K562 (cell line): Measurements from ENCODE around the gene HOXA7. TPM values are rescaled to one million over a fixed set of nuclear protein-coding genes. Genes with fewer than 3 reads are reported as not detected.

ENCODE experiments used
- ATAC-seq: fragments of 200-7000 bp; cut with Tn5 transposase; 3 replicates; pipeline ENCODE4 v1.9.1; 2020; ENCODE audit warnings: moderate library complexity
- BruUV-seq: library from RNA; stranded (reverse); fragments of 400-500 nt; replicated peaks from 2 replicates; lab custom pipeline; 2021; lab: Mats Ljungman, UMichigan
- CTCF ChIA-PET: fragments of 300-600 bp; formaldehyde crosslinking; extraction: SDS; loops from one replicate; lab custom pipeline; 2021; ENCODE audit warnings: low intra/inter-chr PET ratio; lab: Yijun Ruan, JAX
- POLR2A ChIA-PET: fragments of 300-600, 350-650 bp; sonication (Branson Sonifier 250); formaldehyde crosslinking; extraction: SDS; loops from one replicate; lab custom pipeline; 2021; ENCODE audit warnings: antibody characterized with exemption, inconsistent platforms; lab: Yijun Ruan, JAX
- DNase-seq, 4 experiments: peaks; one replicate each; pipeline versions ENCODE4 v3.0.0 to v3.0.0-alpha.2; 2011 to 2018; ENCODE audit warnings: low spot score in 3 of 4, mixed read lengths in 3 of 4; ENCODE audit errors: extremely low read depth in 1 of 4
- FAIRE-seq: peaks from 2 replicates; lab custom pipeline; 2011; peaks lifted over from hg19 to GRCh38; lab: Jason Lieb, UNC
- H2AFZ ChIP-seq: 2 replicates; pipeline ENCODE4 v1.6.0; 2011; ENCODE audit warnings: low read depth, low read length, control low read depth, inconsistent platforms
- H3K27ac ChIP-seq: fragments of 200-600 bp; 3 replicates; pipeline ENCODE4 v1.8.0; 2011; ENCODE audit warnings: low read depth, mild to moderate bottlenecking, control low read depth, inconsistent platforms, low read length, moderate library complexity, mixed read lengths; ENCODE audit errors: extremely low read depth
- H3K27me3 ChIP-seq, 2 experiments: fragments of 300-600 bp in 1 of 2; 2 replicates in 1 of 2; 3 replicates in 1 of 2; pipeline versions ENCODE4 v1.6.0 to v1.8.0; 2011; ENCODE audit warnings: inconsistent platforms in 2 of 2, low read length in 2 of 2, mild to moderate bottlenecking in 1 of 2, mixed read lengths in 1 of 2, moderate library complexity in 1 of 2; ENCODE audit not compliant: control insufficient read depth in 2 of 2, insufficient read depth in 2 of 2
- H3K36me3 ChIP-seq: fragments of 300-600 bp; 3 replicates; pipeline ENCODE4 v1.8.0; 2011; ENCODE audit warnings: mild to moderate bottlenecking, low read length, inconsistent platforms; ENCODE audit not compliant: control insufficient read depth, insufficient read depth
- H3K4me1 ChIP-seq, 2 experiments: fragments of 200-600 bp in 1 of 2; replicated peaks in 1 of 2; 2 replicates in 1 of 2; 3 replicates in 1 of 2; pipeline versions ENCODE4 v1.5.1 to v1.8.0; 2011; ENCODE audit warnings: inconsistent platforms in 2 of 2, low read length in 2 of 2, mild to moderate bottlenecking in 1 of 2, mixed read lengths in 1 of 2, moderate library complexity in 1 of 2; ENCODE audit not compliant: control insufficient read depth in 2 of 2, insufficient read depth in 2 of 2
- H3K4me2 ChIP-seq: 2 replicates; pipeline ENCODE4 v1.6.1; 2011; ENCODE audit warnings: low read length, control low read depth, inconsistent platforms, mixed read lengths; ENCODE audit not compliant: insufficient read depth
- H3K4me3 ChIP-seq: fragments of 200-600 bp; sonication (generic), shearing (Covaris generic); 2 replicates; pipeline ENCODE4 v1.5.1; 2016; ENCODE audit warnings: control low read depth, inconsistent platforms
- H3K79me2 ChIP-seq: fragments of 200-600 bp; 3 replicates; pipeline ENCODE4 v1.8.0; 2011; ENCODE audit warnings: low read length, inconsistent platforms; ENCODE audit not compliant: control insufficient read depth, insufficient read depth
- H3K9ac ChIP-seq, 2 experiments: 2 replicates each; pipeline versions ENCODE4 v1.6.0 to v1.6.1; 2011; ENCODE audit warnings: low read depth in 2 of 2, low read length in 2 of 2, control low read depth in 1 of 2, inconsistent platforms in 1 of 2, mild to moderate bottlenecking in 1 of 2, mixed read lengths in 1 of 2; ENCODE audit not compliant: insufficient read depth in 1 of 2
- H3K9me1 ChIP-seq: one replicate; pipeline ENCODE4 v1.6.0; 2011; ENCODE audit warnings: inconsistent platforms, mild to moderate bottlenecking, low read length, moderate library complexity; ENCODE audit not compliant: control insufficient read depth, insufficient read depth
- H3K9me3 ChIP-seq: replicated peaks from 2 replicates; pipeline ENCODE4 v1.5.1; 2011; ENCODE audit warnings: low read depth, low read length, inconsistent platforms; ENCODE audit not compliant: control insufficient read depth, insufficient read depth
- H4K20me1 ChIP-seq: replicated peaks from 2 replicates; pipeline ENCODE4 v1.6.1; 2011; ENCODE audit warnings: low read length, inconsistent platforms, mixed read lengths; ENCODE audit not compliant: control insufficient read depth, insufficient read depth
- ERF ChIP-seq: fragments of 450-650 bp; formaldehyde crosslinking; IDR thresholded peaks from 2 replicates; pipeline ENCODE4 v1.4.0; 2020; ENCODE audit warnings: mild to moderate bottlenecking, mixed read lengths
- ILF3 ChIP-seq: fragments of 450-650 bp; IDR thresholded peaks from 2 replicates; pipeline ENCODE4 v1.6.1; 2018; ENCODE audit warnings: antibody characterized with exemption, mild to moderate bottlenecking, moderate library complexity, borderline replicate concordance
- MXI1 ChIP-seq: IDR thresholded peaks from 2 replicates; pipeline ENCODE4 v1.6.1; 2011; ENCODE audit warnings: low read depth, mild to moderate bottlenecking, improper control_type of control experiment, low read length
- POLR2AphosphoS5 ChIP-seq: IDR thresholded peaks from 2 replicates; pipeline ENCODE4 v1.6.1; 2011; ENCODE audit warnings: mild to moderate bottlenecking, low read depth, low read length, moderate library complexity; ENCODE audit not compliant: control insufficient read depth, insufficient read depth
- TAF15 ChIP-seq: fragments of 200-400 bp; formaldehyde crosslinking; IDR thresholded peaks from 2 replicates; pipeline ENCODE4 v1.6.1; 2017; ENCODE audit warnings: mild to moderate bottlenecking, low read depth, low read length, moderate library complexity
- ZNF316 ChIP-seq: fragments of 450-650 bp; IDR thresholded peaks from 2 replicates; pipeline ENCODE4 v1.6.1; 2016
- WGBS: fragments of 100-300 bp; shearing (Covaris generic); methylation state at CpG from one replicate; pipeline ENCODE4 v1.1.6; 2016; ENCODE audit warnings: low coverage, mixed read lengths; ENCODE audit not compliant: insufficient coverage; ENCODE audit errors: missing lambda C conversion rate; 5-methylcytosine and 5-hydroxymethylcytosine counted together
- in situ Hi-C: fragments of 300-500 bp; cut with MboI; formaldehyde crosslinking; loops from 4 replicates; pipeline ENCODE4 v1.15.0; 2018; ENCODE audit warnings: inconsistent platforms, mixed read lengths
- intact Hi-C: fragments of 100-400 bp; cut with micrococcal nuclease; formaldehyde crosslinking; loops from 2 replicates; pipeline ENCODE4 v1.14.2; 2022
- polyA plus RNA-seq, 8 experiments: library from polyadenylated mRNA; depleted of rRNA in 4 of 8; stranded (reverse) in 5 of 8; unstranded in 3 of 8; fragments of >200 nt; fragmentation: Nextera tagmentation in 2 of 8; fragmentation: Illumina TruSeq in 1 of 8; extraction: Ambion mirVana in 2 of 8; extraction: Trizol in 1 of 8; gene quantifications; 2 replicates each; pipeline versions ENCODE4 v1.2.1 to v1.2.3, GENCODE V29; 2011 to 2014; ENCODE audit warnings: inconsistent platforms in 1 of 8, missing spikeins in 1 of 8
- total RNA-seq, 7 experiments: library from RNA; depleted of rRNA in 6 of 7; stranded (reverse); fragments of >200 nt in 6 of 7; fragmentation: Illumina TruSeq in 2 of 7; extraction: Trizol in 2 of 7; gene quantifications; 2 replicates each; pipeline versions ENCODE4 v1.2.1 to v1.2.3, GENCODE V29; 2011 to 2021; ENCODE audit warnings: low replicate concordance in 1 of 7
- TF ChIP-seq, protein P1 (sequence below), 2 experiments: fragments of 450-650 bp in 1 of 2; sonication (generic) in 1 of 2; formaldehyde crosslinking in 1 of 2; IDR thresholded peaks; 2 replicates each; pipeline versions ENCODE4 v1.7.1 to v1.9.0; 2016 to 2022; ENCODE audit warnings: inconsistent platforms in 1 of 2, mild to moderate bottlenecking in 1 of 2, missing genetic modification reagents in 1 of 2
- TF ChIP-seq, protein P2 (sequence below): sonication (generic); IDR thresholded peaks from 2 replicates; pipeline ENCODE4 v1.6.1; 2016

HOXA7 gene
- total and polyA plus RNA-seq, 9 of the 15 experiments (the other 6 are each of a cell fraction or from before 2014, with no cell fraction given), result not detected

DNA sequence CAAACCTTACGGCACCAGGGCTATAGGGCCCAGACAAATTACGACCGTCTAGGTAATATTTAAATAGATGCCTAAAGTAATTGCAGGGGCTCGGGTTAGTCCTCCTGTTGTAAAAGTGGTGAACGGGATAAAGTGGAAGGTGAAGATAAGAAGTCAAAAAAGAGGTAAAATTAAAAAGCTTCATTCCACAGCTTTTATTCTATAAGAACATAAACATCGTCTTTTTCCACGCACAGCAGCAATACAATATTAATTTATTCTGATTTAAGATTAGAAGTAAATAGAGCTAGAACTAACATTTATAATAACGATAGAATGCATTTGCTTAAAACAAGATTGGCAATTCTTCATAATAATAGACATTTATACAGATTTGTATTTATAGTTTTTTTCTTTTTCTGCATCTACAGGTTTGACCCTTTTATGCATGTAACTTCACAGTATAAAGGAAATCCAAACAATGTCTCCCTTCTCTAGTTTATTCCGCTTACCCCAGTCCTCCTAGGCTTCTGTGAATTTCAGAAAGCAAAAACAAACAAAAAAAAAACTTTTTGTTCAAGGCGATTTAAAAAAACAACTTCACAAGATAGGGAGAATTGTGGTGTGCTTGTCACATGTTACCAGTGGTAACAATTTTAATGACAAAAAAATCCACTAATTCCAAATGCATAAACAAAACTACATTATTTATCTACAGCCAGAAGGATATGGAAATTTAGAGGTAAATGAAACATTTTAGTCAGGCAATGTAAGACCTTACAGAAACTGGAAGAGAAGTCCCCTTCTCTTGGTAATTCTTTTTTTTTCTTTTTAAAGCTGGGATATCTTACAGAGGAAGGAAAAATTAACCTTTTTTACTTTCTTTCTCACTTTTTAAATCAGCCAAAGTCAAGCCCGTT lies 14.2 kb upstream of the HOXA7 start:
- H3K27ac ChIP-seq, result no peak overlapping the region
- intact Hi-C loops (no loop called here), in situ Hi-C loops (loop anchor here (25.0 kb wide), 3 partner anchors 658 to 1283 kb away; no protein-coding TSS in a partner anchor)
- H3K4me3 ChIP-seq, result no peak overlapping the region
- no peaks in the 10 kb centered on the region for H4K20me1 ChIP-seq
- H3K9ac ChIP-seq, result no peak overlapping the region
- no peaks in the 10 kb centered on the region for H3K9me3 ChIP-seq
- no TSS peak for BruUV-seq
- no peaks in the 10 kb centered on the region for H3K79me2 ChIP-seq
- 4% methylated on average over 10 of the region's 11 CpGs for WGBS
- H3K27me3 ChIP-seq, result peaks cover 28 to 72% of the 10 kb centered on the region in 2 experiments; a peak in 4 of 5 replicates
- CTCF ChIA-PET, result no interaction called here
- H3K4me1 ChIP-seq, result peaks cover 0 to 3% of the 10 kb centered on the region in 2 experiments; a peak in 1 of 5 replicates
- H3K36me3 ChIP-seq, result no peaks in the 10 kb centered on the region
- H2AFZ ChIP-seq, result no peak overlapping the region
- FAIRE-seq, result peak; percentile 77
- TF ChIP-seq MXI1 (no peak), ILF3 (no peak), ZNF316 (no peak), POLR2AphosphoS5 (no peak), ERF (CRISPR knock-in tag) (no peak), TAF15 (no peak)
- TF ChIP-seq, protein P1, sequence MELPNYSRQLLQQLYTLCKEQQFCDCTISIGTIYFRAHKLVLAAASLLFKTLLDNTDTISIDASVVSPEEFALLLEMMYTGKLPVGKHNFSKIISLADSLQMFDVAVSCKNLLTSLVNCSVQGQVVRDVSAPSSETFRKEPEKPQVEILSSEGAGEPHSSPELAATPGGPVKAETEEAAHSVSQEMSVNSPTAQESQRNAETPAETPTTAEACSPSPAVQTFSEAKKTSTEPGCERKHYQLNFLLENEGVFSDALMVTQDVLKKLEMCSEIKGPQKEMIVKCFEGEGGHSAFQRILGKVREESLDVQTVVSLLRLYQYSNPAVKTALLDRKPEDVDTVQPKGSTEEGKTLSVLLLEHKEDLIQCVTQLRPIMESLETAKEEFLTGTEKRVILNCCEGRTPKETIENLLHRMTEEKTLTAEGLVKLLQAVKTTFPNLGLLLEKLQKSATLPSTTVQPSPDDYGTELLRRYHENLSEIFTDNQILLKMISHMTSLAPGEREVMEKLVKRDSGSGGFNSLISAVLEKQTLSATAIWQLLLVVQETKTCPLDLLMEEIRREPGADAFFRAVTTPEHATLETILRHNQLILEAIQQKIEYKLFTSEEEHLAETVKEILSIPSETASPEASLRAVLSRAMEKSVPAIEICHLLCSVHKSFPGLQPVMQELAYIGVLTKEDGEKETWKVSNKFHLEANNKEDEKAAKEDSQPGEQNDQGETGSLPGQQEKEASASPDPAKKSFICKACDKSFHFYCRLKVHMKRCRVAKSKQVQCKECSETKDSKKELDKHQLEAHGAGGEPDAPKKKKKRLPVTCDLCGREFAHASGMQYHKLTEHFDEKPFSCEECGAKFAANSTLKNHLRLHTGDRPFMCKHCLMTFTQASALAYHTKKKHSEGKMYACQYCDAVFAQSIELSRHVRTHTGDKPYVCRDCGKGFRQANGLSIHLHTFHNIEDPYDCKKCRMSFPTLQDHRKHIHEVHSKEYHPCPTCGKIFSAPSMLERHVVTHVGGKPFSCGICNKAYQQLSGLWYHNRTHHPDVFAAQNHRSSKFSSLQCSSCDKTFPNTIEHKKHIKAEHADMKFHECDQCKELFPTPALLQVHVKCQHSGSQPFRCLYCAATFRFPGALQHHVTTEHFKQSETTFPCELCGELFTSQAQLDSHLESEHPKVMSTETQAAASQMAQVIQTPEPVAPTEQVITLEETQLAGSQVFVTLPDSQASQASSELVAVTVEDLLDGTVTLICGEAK (IDR thresholded peaks at IDR 0.05), result no peak
- TF ChIP-seq, protein P1 (CRISPR knock-in tag; IDR thresholded peaks at IDR 0.05), result no peak
- TF ChIP-seq, protein P2, sequence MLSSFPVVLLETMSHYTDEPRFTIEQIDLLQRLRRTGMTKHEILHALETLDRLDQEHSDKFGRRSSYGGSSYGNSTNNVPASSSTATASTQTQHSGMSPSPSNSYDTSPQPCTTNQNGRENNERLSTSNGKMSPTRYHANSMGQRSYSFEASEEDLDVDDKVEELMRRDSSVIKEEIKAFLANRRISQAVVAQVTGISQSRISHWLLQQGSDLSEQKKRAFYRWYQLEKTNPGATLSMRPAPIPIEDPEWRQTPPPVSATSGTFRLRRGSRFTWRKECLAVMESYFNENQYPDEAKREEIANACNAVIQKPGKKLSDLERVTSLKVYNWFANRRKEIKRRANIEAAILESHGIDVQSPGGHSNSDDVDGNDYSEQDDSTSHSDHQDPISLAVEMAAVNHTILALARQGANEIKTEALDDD, result no peak
- TF ChIP-seq, all 486 proteins: peak for 0
- POLR2A ChIA-PET, result interaction anchor here (0.8 kb wide), 1 partner anchor 10 kb away, joined by 3 read pairs; no protein-coding TSS in a partner anchor
- DNase-seq, result no peak
- no peaks in the 10 kb centered on the region for H3K9me1 ChIP-seq
- ATAC-seq, result no peak
- H3K4me2 ChIP-seq, result no peak overlapping the region
